ENCODE data around the gene FAM210B. TPM values are rescaled to one million over a fixed set of nuclear protein-coding genes. Genes with fewer than 3 reads are reported as not detected.
"Not testable (repeated sequence)": the region's sequence is repeated elsewhere in the genome, so short reads cannot be mapped to it uniquely, and the experiment has no call there.

FAM210B gene
- polyA plus RNA-seq, 4 donors, result 36.2 to 47.1 (median 38.9) TPM

GRCh38 chr20:56360133-56360907 lies 1.5 kb downstream of the FAM210B start:
- DNase-seq (ENCODE audit: low read depth in 4 of 4, low spot score in 2 of 4), result no peak

- DNase-seq (ENCODE audit: low read depth in 4 of 4, low spot score in 2 of 4), result no peak
These were observed 2.1 kb downstream of the FAM210B start for GRCh38 chr20:56360908-56361205.

GRCh38 chr20:56361900-56362299 lies 3.1 kb downstream of the FAM210B start:
- no peak for DNase-seq (ENCODE audit: low read depth in 4 of 4, low spot score in 2 of 4)

- DNase-seq (ENCODE audit: low read depth in 4 of 4, low spot score in 2 of 4), result no peak
These were observed 4.1 kb downstream of the FAM210B start for GRCh38 chr20:56362833-56363413.

GRCh38 chr20:56363491-56363890 lies 4.7 kb downstream of the FAM210B start:
- no peak for DNase-seq (ENCODE audit: low read depth in 4 of 4, low spot score in 2 of 4)

GRCh38 chr20:56368351-56369134 lies 9.8 kb downstream of the FAM210B start:
- no peak for DNase-seq (ENCODE audit: low read depth in 4 of 4, low spot score in 2 of 4)

GRCh38 chr20:56369179-56369578 lies 10.4 kb downstream of the FAM210B start:
- no peak for DNase-seq (ENCODE audit: low read depth in 4 of 4, low spot score in 2 of 4)

GRCh38 chr20:56371977-56372376 lies 13.2 kb downstream of the FAM210B start:
- no peak for DNase-seq (ENCODE audit: low read depth in 4 of 4, low spot score in 2 of 4)

- DNase-seq (ENCODE audit: low read depth in 4 of 4, low spot score in 2 of 4), result no peak
These were observed 14.1 kb downstream of the FAM210B start for GRCh38 chr20:56372850-56373249.

GRCh38 chr20:56373942-56374341 lies 15.2 kb downstream of the FAM210B start:
- no peak for DNase-seq (ENCODE audit: low read depth in 4 of 4, low spot score in 2 of 4)

- DNase-seq (ENCODE audit: low read depth in 4 of 4, low spot score in 2 of 4), result no peak
These were observed 17.6 kb downstream of the FAM210B start for GRCh38 chr20:56376331-56376730.

GRCh38 chr20:56378386-56378785 lies 19.6 kb downstream of the FAM210B start:
- DNase-seq (ENCODE audit: low read depth in 4 of 4, low spot score in 2 of 4), result no peak

GRCh38 chr20:56380375-56380774 lies 21.6 kb downstream of the FAM210B start:
- DNase-seq (ENCODE audit: low read depth in 4 of 4, low spot score in 2 of 4), result no peak

- DNase-seq (ENCODE audit: low read depth in 4 of 4, low spot score in 2 of 4), result no peak
These were observed 22.7 kb downstream of the FAM210B start for GRCh38 chr20:56381501-56381900.

GRCh38 chr20:56382696-56383095 lies 23.9 kb downstream of the FAM210B start:
- no peak for DNase-seq (ENCODE audit: low read depth in 4 of 4, low spot score in 2 of 4)

GRCh38 chr20:56383334-56383733 lies 24.6 kb downstream of the FAM210B start:
- no peak for DNase-seq (ENCODE audit: low read depth in 4 of 4, low spot score in 2 of 4)

GRCh38 chr20:56385130-56385529 lies 26.4 kb downstream of the FAM210B start:
- DNase-seq (ENCODE audit: low read depth in 4 of 4, low spot score in 2 of 4), result no peak

GRCh38 chr20:56386219-56386618 lies 27.4 kb downstream of the FAM210B start:
- no peak for DNase-seq (ENCODE audit: low read depth in 4 of 4, low spot score in 2 of 4)

- DNase-seq (ENCODE audit: low read depth in 4 of 4, low spot score in 2 of 4), result no peak
These were observed 30.1 kb downstream of the FAM210B start for GRCh38 chr20:56388882-56389281.

GRCh38 chr20:56389807-56390206 lies 31.0 kb downstream of the FAM210B start:
- no peak for DNase-seq (ENCODE audit: low read depth in 4 of 4, low spot score in 2 of 4)

- DNase-seq (ENCODE audit: low read depth in 4 of 4, low spot score in 2 of 4), result not testable (repeated sequence)
These were observed 31.6 kb downstream of the FAM210B start for GRCh38 chr20:56390396-56390795.

GRCh38 chr20:56391037-56391436 lies 32.3 kb downstream of the FAM210B start:
- no peak for DNase-seq (ENCODE audit: low read depth in 4 of 4, low spot score in 2 of 4)

Data from left renal cortex interstitium (tissue), 4 donors.